Pulmonary artery endothelial cell (primary cell): Measurements from ENCODE around the gene BRCA1. TPM values are rescaled to one million over a fixed set of nuclear protein-coding genes. Genes with fewer than 3 reads are reported as not detected.
A peak's percentile ranks its signal among the peaks of the same experiment; 100 is the strongest.
"Not testable (repeated sequence)": the region's sequence is repeated elsewhere in the genome, so short reads cannot be mapped to it uniquely, and the experiment has no call there.

Experiments used
- DNase-seq: peaks from one replicate; pipeline ENCODE4 v3.0.0-alpha.2; 2011; ENCODE audit warnings: low read depth, low spot score
- total RNA-seq: library from RNA; depleted of rRNA; stranded (reverse); fragments of >200 nt; gene quantifications from 2 replicates; pipeline ENCODE4 v1.2.3, GENCODE V29; 2014

The BRCA1 gene
- total RNA-seq = 21.2 and 38.1 TPM in 2 replicates

GRCh38 chr17:43125133-43125966 lies at the start of gene BRCA1:
TSS of gene BRCA1 (minus strand) at chr17:43125364. CDS start at chr17:43124096, 1,268 bp downstream.
- DNase-seq = peak; percentile 95

GRCh38 chr17:43171586-43172487 lies 46.7 kb upstream of the BRCA1 start:
- peak; percentile 71 for DNase-seq

- DNase-seq = peak; percentile 95
Observed at GRCh38 chr17:43170766-43171585, 45.8 kb upstream of the BRCA1 start, which contains the start of gene NBR1. TSS of gene NBR1 (plus strand) at chr17:43171214. CDS start at chr17:43175800, 4,586 bp downstream.

- peak; percentile 91 for DNase-seq
Observed at GRCh38 chr17:43170140-43170765, 45.1 kb upstream of the BRCA1 start.

GRCh38 chr17:43169561-43170139 lies 44.5 kb upstream of the BRCA1 start:
- no peak for DNase-seq

- DNase-seq = not testable (repeated sequence)
Observed at GRCh38 chr17:43165971-43166370, 40.8 kb upstream of the BRCA1 start.

GRCh38 chr17:43159957-43160356 lies 34.8 kb upstream of the BRCA1 start:
- DNase-seq = not testable (repeated sequence)

GRCh38 chr17:43159232-43159631 lies 34.1 kb upstream of the BRCA1 start:
- DNase-seq = not testable (repeated sequence)

GRCh38 chr17:43155666-43156065 lies 30.5 kb upstream of the BRCA1 start:
- no peak for DNase-seq

- not testable (repeated sequence) for DNase-seq
Observed at GRCh38 chr17:43153197-43153835, 28.2 kb upstream of the BRCA1 start.

- DNase-seq = no peak
Observed at GRCh38 chr17:43151880-43152456, 26.8 kb upstream of the BRCA1 start.

GRCh38 chr17:43146649-43147048 lies 21.5 kb upstream of the BRCA1 start:
- DNase-seq = no peak

GRCh38 chr17:43143201-43143600 lies 18.0 kb upstream of the BRCA1 start:
- DNase-seq = no peak

GRCh38 chr17:43142153-43142552 lies 17.0 kb upstream of the BRCA1 start:
- DNase-seq = no peak

- DNase-seq = no peak
Observed at GRCh38 chr17:43140396-43141332, 15.5 kb upstream of the BRCA1 start.

GRCh38 chr17:43138531-43138930 lies 13.4 kb upstream of the BRCA1 start:
- DNase-seq = not testable (repeated sequence)

- not testable (repeated sequence) for DNase-seq
Observed at GRCh38 chr17:43136574-43136973, 11.4 kb upstream of the BRCA1 start.

GRCh38 chr17:43135454-43135819 lies 10.3 kb upstream of the BRCA1 start:
- DNase-seq = no peak
